EH (cell line): ENCODE results near the gene MMP24OS.

Experiments used
- DNase-seq: peaks from one replicate; pipeline ENCODE4 v3.0.0-alpha.2; 2015; ENCODE audit warnings: low read depth

MMP24OS gene

GRCh38 chr20:35291654-35292503, 14.0 kb upstream of the MMP24OS start, which contains the start of gene FAM83C:
Gene FAM83C, minus strand, starts transcription at chr20:35292425. Its CDS starts 121 bp downstream, at chr20:35292304.
- no peak for DNase-seq

- no peak for DNase-seq
These were observed 13.0 kb upstream of the MMP24OS start for GRCh38 chr20:35290887-35291417.

GRCh38 chr20:35290186-35290886, 12.4 kb upstream of the MMP24OS start:
- DNase-seq = no peak

DNA sequence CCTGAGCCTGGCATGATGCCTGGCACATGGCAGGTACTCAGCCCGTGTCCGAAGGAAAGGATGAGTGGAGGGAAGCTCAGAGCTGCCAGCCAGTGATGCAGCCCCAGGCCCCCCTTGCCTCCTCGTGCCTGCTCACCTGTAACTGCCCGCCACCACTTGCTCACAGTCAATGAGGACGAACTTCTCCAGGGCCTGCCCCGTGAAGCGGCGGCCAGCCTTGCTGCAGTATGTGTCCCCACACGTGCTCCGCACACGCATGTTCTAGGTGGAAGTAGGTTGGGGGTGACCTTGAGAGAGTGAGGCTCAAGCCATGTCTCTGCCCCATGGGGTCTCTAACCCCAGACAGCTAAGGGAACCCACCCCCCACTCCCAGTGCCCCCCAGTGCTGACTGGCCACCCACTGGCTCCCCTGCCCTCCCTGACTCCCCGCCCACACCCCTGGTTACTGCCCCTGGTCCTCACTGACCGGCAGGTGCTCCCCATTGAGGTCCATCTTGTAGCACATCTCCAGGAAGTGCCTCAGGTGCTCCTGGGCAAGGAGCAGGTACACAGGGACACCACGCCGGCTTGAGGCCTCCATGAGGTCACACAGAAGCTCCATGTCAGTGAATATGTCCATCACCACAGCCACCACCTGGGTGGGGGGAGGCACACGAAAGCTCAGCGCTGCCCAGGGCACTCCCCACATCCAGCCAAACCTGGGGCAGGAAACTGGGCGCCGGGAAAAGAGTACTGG, 10.6 kb upstream of the MMP24OS start:
- no peak for DNase-seq

- no peak for DNase-seq
These were observed 9.8 kb upstream of the MMP24OS start for GRCh38 chr20:35287509-35288324.

DNA sequence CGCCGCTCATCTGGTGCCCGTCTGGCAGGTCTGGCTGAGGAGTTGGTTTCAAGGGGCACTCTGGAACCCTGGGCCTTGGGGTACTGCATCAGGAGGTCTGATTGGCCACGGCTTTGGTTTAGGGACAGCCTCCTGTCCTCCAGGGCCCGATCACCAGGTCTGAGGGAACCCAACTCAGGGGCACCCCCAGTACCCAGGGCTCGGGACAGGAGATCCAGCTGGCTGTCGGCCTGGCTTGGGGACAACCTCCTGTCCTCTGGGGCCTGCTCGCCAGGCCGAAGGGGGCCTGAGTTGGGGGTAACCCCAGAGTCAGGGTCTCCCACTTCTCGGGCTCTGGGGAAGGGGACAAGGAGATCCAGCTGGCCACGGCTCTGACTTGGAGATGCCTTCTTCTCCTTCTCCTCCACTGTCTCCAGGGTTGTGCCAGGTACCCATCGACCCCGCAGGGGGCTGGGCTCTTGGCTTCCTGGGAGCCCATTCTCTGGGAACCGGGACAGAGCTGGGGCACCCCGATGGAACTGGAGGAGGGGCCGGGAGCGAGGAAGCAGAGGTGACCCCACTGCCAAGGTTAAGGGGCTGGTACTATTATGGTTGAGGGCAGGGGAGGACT, 9.1 kb upstream of the MMP24OS start:
- DNase-seq = no peak

DNA sequence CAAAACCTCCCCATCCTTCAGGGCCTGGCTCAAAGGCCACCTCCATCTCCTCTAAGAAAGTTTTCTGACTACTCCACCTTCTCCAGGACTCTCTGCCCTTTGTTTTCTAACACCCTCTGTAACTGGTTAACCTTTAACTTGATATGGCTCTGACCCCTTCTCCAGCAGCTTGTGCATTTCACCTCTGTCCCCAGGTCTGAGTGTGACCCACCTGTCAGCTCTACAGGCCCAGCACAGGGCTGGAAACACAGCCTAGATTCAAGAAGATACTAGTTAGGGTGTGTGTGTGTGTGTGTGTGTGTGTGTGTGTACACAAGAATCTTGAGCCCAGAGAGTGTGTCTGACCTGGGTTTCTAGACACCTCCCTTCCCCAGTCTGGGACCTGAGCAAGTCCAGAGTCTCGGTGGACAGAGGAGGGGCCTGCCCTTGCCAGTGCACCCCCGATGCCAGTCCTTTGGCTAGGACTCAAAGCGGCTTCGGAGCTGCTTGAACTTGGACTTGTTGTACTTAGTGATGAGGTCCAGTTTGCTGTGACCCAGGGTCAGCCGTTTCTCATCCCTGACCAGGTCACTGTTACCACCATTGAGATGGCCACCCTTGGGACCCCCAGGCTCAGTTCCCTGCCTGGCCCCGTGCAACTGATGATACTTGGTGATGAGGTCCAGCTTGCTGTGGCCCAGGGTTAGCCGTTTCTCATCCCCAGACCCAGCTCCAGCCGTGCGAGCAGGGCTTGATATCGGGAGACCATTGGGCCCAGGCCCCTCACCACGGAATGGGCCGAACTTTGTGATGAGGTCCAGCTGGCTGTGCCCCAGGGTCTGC, 8.4 kb upstream of the MMP24OS start:
- DNase-seq = no peak

GRCh38 chr20:35285806-35286076, 7.8 kb upstream of the MMP24OS start:
- no peak for DNase-seq

GRCh38 chr20:35284992-35285805, 7.3 kb upstream of the MMP24OS start:
- DNase-seq = no peak

DNA sequence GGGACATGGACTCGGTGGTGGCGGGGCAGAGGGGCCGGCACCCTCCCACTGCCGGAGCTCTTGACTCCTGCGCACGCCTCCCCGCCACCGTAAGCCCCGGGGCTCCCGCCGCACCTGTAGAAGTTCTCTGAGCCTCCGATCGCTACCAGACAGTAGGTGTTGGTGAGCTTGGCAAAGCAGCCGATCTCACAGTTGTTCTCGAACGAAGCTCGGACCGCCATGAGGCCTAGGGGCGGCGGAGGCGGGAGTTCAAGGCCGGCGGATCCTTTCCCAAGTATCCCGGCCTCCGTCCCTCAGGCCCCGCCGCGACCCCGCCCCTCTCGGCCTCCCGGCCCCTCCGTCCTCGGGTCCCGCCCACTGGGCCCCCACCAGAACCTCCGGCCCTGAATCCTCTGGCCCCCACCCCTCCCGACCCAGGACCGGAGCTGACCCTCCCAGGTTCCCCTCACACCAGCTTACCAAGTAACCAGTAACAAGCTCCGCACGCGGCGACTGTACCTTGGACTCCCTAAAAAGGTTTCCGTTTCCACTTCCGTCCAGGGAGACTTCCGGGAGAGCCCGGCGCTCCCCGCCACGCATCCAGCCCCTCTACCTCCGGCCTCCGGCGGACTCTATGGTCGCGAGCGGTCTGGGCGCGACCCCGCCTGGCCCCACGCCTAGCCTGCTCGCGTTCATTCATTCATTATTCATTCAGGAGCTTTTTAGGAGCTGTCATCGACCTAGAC, 6.5 kb upstream of the MMP24OS start, which contains the start of gene EIF6:
TSS of gene EIF6 (minus strand) at position 506 of the 725 bp plus-strand sequence. CDS start at position 221, 285 bp downstream.
- DNase-seq = peak; percentile 90

- DNase-seq = peak; percentile 15
These were observed 5.7 kb upstream of the MMP24OS start for GRCh38 chr20:35283441-35284266.

DNA sequence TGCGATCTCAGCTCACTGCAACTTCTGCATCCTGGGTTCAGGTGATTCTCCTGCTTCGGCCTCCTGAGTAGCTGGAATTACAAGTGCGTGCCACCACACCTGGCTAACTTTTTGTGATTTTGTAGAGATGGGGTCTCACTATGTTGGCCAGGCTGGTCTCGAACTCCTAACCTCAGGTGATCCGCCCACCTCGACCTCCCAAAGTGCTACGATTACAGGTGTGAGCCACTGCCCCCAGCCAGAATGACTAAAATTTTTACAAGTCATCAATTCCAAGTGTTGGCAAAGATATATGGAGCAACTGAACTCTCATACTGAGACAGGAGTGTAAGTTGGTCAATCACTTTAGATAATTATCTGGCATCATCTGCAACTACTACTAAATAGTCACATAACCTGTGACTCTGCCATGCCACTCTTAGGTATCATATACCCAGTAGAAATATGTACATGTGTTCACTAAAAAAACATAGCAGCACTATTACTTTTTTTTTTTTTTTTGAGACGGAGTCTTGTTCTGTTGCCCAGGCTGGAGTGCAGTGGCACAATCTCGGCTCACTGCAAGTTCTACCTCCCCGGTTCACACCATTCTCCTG, 3.7 kb upstream of the MMP24OS start:
- DNase-seq = no peak

DNA sequence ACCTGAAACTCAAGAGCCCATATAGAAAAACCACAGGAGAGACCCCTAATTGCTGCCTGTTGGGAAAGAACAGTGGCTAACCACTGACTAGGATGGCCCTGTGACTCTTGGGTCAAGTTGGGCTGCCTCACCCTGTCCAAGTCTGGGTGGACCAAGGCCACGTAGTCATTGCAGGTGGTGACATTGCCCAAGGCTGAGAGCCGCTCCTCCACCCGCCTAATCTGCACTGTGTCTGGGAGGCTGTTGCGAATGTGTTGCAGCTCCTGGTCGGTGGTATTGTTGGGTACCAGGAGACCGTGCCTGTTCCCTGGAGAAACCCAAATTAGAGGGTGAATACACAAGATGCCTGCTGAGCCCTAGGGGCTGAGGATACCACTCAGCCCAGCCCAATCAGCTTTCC, 2.6 kb upstream of the MMP24OS start:
- no peak for DNase-seq

DNA sequence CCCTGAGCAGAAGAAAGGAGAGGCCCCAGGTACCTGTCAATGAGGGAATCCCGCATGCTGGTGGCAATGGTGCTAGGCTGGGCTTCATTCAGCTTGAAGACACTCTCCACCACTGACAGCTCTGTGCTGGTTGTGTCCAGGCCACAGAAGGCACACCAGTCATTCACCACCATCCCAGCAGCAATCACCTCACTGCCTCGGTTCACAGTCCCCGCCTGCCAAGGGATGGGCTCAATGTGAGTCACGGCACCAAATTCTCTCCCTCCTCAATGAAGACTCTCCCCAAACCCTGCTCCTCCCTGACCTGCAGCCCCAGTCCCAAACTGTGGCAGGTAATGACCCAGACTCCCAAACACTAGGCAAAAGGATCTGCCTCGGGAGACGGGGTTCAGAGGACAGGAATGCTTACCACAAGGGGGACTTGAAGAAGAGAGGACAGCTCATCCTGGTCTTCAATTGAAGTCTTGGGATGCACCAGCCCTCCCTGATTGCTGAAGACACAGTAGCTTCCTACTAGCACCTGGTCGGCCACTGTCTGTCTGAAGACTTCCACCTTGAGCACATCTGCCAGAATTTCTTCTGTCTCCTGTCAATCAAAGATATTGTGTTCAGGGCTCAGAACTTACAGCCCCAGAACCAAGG, 1.7 kb upstream of the MMP24OS start:
- no peak for DNase-seq

DNA sequence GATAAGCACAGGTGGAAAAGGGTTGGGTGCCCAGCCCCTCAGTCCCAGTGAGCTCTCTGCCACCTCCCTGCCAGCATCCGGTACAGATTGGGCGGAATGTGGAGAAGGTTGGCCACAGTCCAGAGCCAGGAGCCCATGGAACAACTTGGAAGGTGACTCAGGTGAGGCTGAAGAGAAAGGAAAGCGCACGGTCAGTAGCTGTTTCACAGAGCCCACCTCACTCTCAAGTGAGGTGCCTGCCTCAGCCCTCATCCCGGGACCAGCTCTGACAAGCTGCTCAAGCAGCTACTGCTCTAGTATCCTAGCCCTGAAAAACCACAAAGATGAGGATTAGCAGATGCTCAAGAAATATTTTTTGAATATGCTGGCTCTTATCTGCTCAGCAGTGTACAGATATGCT, 1.1 kb upstream of the MMP24OS start:
- DNase-seq = peak; percentile 13

GRCh38 chr20:35277127-35277526, 795 bp downstream of the MMP24OS start:
- no peak for DNase-seq

DNA sequence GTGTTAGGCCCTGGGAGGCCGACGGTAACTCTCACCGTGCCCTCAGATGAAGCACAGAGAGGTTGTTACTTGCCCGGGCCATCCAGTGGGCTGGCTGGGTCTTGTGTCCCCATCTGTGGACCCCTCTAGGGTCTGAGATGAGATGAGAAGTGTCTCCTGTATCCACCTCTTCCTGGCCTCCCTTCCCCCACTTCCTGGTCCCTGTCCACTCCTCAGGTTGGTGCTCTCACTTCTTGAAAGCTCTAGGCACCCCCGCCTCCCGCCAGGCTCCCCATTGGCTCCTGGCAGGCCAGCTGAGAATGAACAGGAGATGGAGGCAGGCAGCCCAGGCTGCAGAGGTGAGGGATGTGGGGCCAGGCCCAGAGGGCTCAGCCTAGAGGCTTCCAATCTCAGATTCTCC, 1.5 kb downstream of the MMP24OS start:
- no peak for DNase-seq
